WTC11 (cell line): ENCODE measurements around the gene VEGFB. TPM values are rescaled to one million over a fixed set of nuclear protein-coding genes. Genes with fewer than 3 reads are reported as not detected.

ENCODE experiments used
- ATAC-seq: fragments of 200-7000 bp; cut with Tn5 transposase; 2 replicates; pipeline ENCODE4 v1.10.0; 2021; ENCODE audit warnings: mild to moderate bottlenecking, moderate library complexity
- CTCF ChIA-PET: fragments of 300-600 bp; sonication (Branson Sonifier 250); formaldehyde crosslinking; loops from one replicate; lab custom pipeline; 2021; ENCODE audit warnings: antibody characterized with exemption; lab: Charles Lee
- POLR2A ChIA-PET: fragments of 350-600 bp; sonication (Branson Sonifier 250); formaldehyde crosslinking; loops from one replicate; lab custom pipeline; 2021; ENCODE audit warnings: antibody characterized with exemption; lab: Charles Lee
- DNase-seq: peaks from one replicate; pipeline ENCODE4 v3.0.0; 2021; ENCODE audit warnings: low spot score
- H3K27ac Mint-ChIP-seq: 2 replicates; pipeline ENCODE4 v1.8.0; 2021; ENCODE audit warnings: mixed read lengths
- H3K27me3 Mint-ChIP-seq: 2 replicates; pipeline ENCODE4 v1.8.0; 2021; ENCODE audit warnings: low read depth, mild to moderate bottlenecking, moderate library complexity, mixed read lengths
- H3K36me3 Mint-ChIP-seq: 2 replicates; pipeline ENCODE4 v1.8.0; 2021; ENCODE audit warnings: mixed read lengths
- H3K4me1 Mint-ChIP-seq: 2 replicates; pipeline ENCODE4 v1.8.0; 2022; ENCODE audit warnings: mixed read lengths
- H3K4me3 Mint-ChIP-seq: 2 replicates; pipeline ENCODE4 v1.8.0; 2021; ENCODE audit warnings: mild to moderate bottlenecking, moderate library complexity, mixed read lengths
- H3K9me3 Mint-ChIP-seq: 2 replicates; pipeline ENCODE4 v1.8.0; 2021; ENCODE audit warnings: mixed read lengths
- ATF1 ChIP-seq: sonication (generic); formaldehyde crosslinking; IDR thresholded peaks from 2 replicates; pipeline ENCODE4 v1.8.1; 2023; ENCODE audit warnings: mild to moderate bottlenecking, moderate library complexity, missing genetic modification reagents
- CBFB ChIP-seq: sonication (generic); formaldehyde crosslinking; IDR thresholded peaks from 2 replicates; pipeline ENCODE4 v1.8.1; 2022; ENCODE audit warnings: mild to moderate bottlenecking, low read depth, missing genetic modification reagents
- CREM ChIP-seq: sonication (generic); formaldehyde crosslinking; IDR thresholded peaks from 2 replicates; pipeline ENCODE4 v1.8.1; 2022; ENCODE audit warnings: mild to moderate bottlenecking, missing genetic modification reagents, moderate library complexity
- EMX1 ChIP-seq: fragments of 250-450 bp; sonication (Bioruptor Pico); IDR thresholded peaks from 2 replicates; pipeline ENCODE4 v1.8.0; 2021; ENCODE audit warnings: mild to moderate bottlenecking
- FOXJ3 ChIP-seq: sonication (generic); formaldehyde crosslinking; IDR thresholded peaks from 2 replicates; pipeline ENCODE4 v1.9.0; 2021; ENCODE audit warnings: missing genetic modification reagents, mild to moderate bottlenecking, borderline replicate concordance
- FOXP4 ChIP-seq: sonication (generic); formaldehyde crosslinking; IDR thresholded peaks from 2 replicates; pipeline ENCODE4 v1.8.0; 2022; ENCODE audit warnings: mild to moderate bottlenecking, missing genetic modification reagents
- GABPB1 ChIP-seq: sonication (generic); formaldehyde crosslinking; IDR thresholded peaks from 2 replicates; pipeline ENCODE4 v1.8.1; 2023; ENCODE audit warnings: mild to moderate bottlenecking, missing genetic modification reagents
- HMGXB4 ChIP-seq: sonication (generic); formaldehyde crosslinking; IDR thresholded peaks from 2 replicates; pipeline ENCODE4 v1.8.1; 2023; ENCODE audit warnings: mild to moderate bottlenecking, moderate library complexity, missing genetic modification reagents
- MAX ChIP-seq: sonication (generic); formaldehyde crosslinking; IDR thresholded peaks from 2 replicates; pipeline ENCODE4 v1.8.0; 2022; ENCODE audit warnings: mild to moderate bottlenecking, missing genetic modification reagents
- NFE2L1 ChIP-seq: sonication (generic); formaldehyde crosslinking; IDR thresholded peaks from 2 replicates; pipeline ENCODE4 v1.8.1; 2023; ENCODE audit warnings: missing genetic modification reagents
- SMAD3 ChIP-seq: sonication (generic); formaldehyde crosslinking; IDR thresholded peaks from 2 replicates; pipeline ENCODE4 v1.8.0; 2022; ENCODE audit warnings: missing genetic modification reagents, mild to moderate bottlenecking, borderline replicate concordance
- SOX15 ChIP-seq: fragments of 250-450 bp; sonication (Bioruptor Pico); IDR thresholded peaks from 2 replicates; pipeline ENCODE4 v1.9.0; 2021; ENCODE audit warnings: mild to moderate bottlenecking
- TEAD1 ChIP-seq: sonication (generic); formaldehyde crosslinking; IDR thresholded peaks from 2 replicates; pipeline ENCODE4 v1.8.0; 2022; ENCODE audit warnings: mild to moderate bottlenecking, missing genetic modification reagents
- USF1 ChIP-seq: sonication (generic); formaldehyde crosslinking; IDR thresholded peaks from 2 replicates; pipeline ENCODE4 v1.8.0; 2022; ENCODE audit warnings: mild to moderate bottlenecking, missing genetic modification reagents
- ZNF317 ChIP-seq: sonication (generic); formaldehyde crosslinking; IDR thresholded peaks from 2 replicates; pipeline ENCODE4 v1.8.1; 2023; ENCODE audit warnings: low read depth, mild to moderate bottlenecking, moderate library complexity, missing genetic modification reagents, borderline replicate concordance
- total RNA-seq: library from RNA; stranded (reverse); gene quantifications from 3 replicates; pipeline ENCODE4 v1.2.3, GENCODE V29; 2021
- TF ChIP-seq, protein P1 (sequence below): sonication (generic); formaldehyde crosslinking; IDR thresholded peaks from 2 replicates; pipeline ENCODE4 v1.8.1; 2022; ENCODE audit warnings: low read depth, mild to moderate bottlenecking, moderate library complexity, missing genetic modification reagents, borderline replicate concordance
- TF ChIP-seq, protein P2 (sequence below): fragments of 200-600 bp; IDR thresholded peaks from 2 replicates; pipeline ENCODE4 v1.8.0; 2022; ENCODE audit warnings: antibody characterized with exemption
- TF ChIP-seq, protein P3 (sequence below): fragments of 250-450 bp; sonication (Bioruptor Pico); IDR thresholded peaks from 2 replicates; pipeline ENCODE4 v1.8.0; 2021; ENCODE audit warnings: mild to moderate bottlenecking
- TF ChIP-seq, protein P4 (sequence below): sonication (generic); formaldehyde crosslinking; IDR thresholded peaks from 2 replicates; pipeline ENCODE4 v1.8.1; 2022; ENCODE audit warnings: missing genetic modification reagents, borderline replicate concordance

The VEGFB gene
- total RNA-seq, 1 experiment from 2014 or later, result 51.7 TPM

- CTCF ChIA-PET, result no interaction called here
- no peak for TF ChIP-seq CREM (CRISPR knock-in tag)
- no peak for TF ChIP-seq ZNF317 (CRISPR knock-in tag)
- no peak for TF ChIP-seq SMAD3 (CRISPR knock-in tag)
- TF ChIP-seq ATF1 (CRISPR knock-in tag), result no peak
- TF ChIP-seq USF1, result no peak
- TF ChIP-seq, protein P1, sequence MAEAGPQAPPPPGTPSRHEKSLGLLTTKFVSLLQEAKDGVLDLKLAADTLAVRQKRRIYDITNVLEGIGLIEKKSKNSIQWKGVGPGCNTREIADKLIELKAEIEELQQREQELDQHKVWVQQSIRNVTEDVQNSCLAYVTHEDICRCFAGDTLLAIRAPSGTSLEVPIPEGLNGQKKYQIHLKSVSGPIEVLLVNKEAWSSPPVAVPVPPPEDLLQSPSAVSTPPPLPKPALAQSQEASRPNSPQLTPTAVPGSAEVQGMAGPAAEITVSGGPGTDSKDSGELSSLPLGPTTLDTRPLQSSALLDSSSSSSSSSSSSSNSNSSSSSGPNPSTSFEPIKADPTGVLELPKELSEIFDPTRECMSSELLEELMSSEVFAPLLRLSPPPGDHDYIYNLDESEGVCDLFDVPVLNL, result no peak
- TF ChIP-seq CBFB, result no peak
- TF ChIP-seq SOX15, result no peak
- TF ChIP-seq FOXJ3 (CRISPR knock-in tag), result no peak
- no peak for TF ChIP-seq NFE2L1
- TF ChIP-seq, protein P2, sequence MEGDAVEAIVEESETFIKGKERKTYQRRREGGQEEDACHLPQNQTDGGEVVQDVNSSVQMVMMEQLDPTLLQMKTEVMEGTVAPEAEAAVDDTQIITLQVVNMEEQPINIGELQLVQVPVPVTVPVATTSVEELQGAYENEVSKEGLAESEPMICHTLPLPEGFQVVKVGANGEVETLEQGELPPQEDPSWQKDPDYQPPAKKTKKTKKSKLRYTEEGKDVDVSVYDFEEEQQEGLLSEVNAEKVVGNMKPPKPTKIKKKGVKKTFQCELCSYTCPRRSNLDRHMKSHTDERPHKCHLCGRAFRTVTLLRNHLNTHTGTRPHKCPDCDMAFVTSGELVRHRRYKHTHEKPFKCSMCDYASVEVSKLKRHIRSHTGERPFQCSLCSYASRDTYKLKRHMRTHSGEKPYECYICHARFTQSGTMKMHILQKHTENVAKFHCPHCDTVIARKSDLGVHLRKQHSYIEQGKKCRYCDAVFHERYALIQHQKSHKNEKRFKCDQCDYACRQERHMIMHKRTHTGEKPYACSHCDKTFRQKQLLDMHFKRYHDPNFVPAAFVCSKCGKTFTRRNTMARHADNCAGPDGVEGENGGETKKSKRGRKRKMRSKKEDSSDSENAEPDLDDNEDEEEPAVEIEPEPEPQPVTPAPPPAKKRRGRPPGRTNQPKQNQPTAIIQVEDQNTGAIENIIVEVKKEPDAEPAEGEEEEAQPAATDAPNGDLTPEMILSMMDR, result no peak
- TF ChIP-seq GABPB1 (CRISPR knock-in tag), result no peak
- no peak for TF ChIP-seq FOXP4 (CRISPR knock-in tag)
- TF ChIP-seq, protein P3, sequence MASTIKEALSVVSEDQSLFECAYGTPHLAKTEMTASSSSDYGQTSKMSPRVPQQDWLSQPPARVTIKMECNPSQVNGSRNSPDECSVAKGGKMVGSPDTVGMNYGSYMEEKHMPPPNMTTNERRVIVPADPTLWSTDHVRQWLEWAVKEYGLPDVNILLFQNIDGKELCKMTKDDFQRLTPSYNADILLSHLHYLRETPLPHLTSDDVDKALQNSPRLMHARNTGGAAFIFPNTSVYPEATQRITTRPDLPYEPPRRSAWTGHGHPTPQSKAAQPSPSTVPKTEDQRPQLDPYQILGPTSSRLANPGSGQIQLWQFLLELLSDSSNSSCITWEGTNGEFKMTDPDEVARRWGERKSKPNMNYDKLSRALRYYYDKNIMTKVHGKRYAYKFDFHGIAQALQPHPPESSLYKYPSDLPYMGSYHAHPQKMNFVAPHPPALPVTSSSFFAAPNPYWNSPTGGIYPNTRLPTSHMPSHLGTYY, result no peak
- no peak for TF ChIP-seq EMX1 (CRISPR knock-in tag)
- TF ChIP-seq MAX, result no peak
- TF ChIP-seq HMGXB4, result no peak
- TF ChIP-seq, protein P4, sequence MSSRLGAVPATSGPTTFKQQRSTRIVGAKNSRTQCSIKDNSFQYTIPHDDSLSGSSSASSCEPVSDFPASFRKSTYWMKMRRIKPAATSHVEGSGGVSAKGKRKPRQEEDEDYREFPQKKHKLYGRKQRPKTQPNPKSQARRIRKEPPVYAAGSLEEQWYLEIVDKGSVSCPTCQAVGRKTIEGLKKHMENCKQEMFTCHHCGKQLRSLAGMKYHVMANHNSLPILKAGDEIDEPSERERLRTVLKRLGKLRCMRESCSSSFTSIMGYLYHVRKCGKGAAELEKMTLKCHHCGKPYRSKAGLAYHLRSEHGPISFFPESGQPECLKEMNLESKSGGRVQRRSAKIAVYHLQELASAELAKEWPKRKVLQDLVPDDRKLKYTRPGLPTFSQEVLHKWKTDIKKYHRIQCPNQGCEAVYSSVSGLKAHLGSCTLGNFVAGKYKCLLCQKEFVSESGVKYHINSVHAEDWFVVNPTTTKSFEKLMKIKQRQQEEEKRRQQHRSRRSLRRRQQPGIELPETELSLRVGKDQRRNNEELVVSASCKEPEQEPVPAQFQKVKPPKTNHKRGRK (CRISPR knock-in tag), result no peak
- no peak for TF ChIP-seq TEAD1 (CRISPR knock-in tag)
- Mint-ChIP-seq H3K36me3 (peaks cover 21% of the 10 kb centered on the region), H3K9me3 (no peaks in the 10 kb centered on the region), H3K4me3 (no peak overlapping the region), H3K27me3 (no peaks in the 10 kb centered on the region), H3K27ac (no peak overlapping the region), H3K4me1 (peaks cover 13% of the 10 kb centered on the region)
- POLR2A ChIA-PET, result interaction anchor here (1.7 kb wide), 1 partner anchor 13 kb away, joined by 5 read pairs; no protein-coding TSS in a partner anchor
- ATAC-seq (no peak), DNase-seq (no peak)
These were observed 21.9 kb downstream of the VEGFB start for GRCh38 chr11:64256300-64256699.
